H1 (cell line): Measurements from ENCODE around the gene TMEM131L. TPM values are rescaled to one million over a fixed set of nuclear protein-coding genes. Genes with fewer than 3 reads are reported as not detected.

Source experiments
- CTCF ChIA-PET: fragments of 300-600 bp; sonication (Branson Sonifier 250); formaldehyde crosslinking; loops from one replicate; lab custom pipeline; 2021; ENCODE audit not compliant: partially characterized antibody; lab: Charles Lee
- POLR2A ChIA-PET: fragments of 300-600 bp; sonication (Branson Sonifier 250); formaldehyde crosslinking; loops from one replicate; lab custom pipeline; 2021; ENCODE audit warnings: inconsistent platforms; ENCODE audit not compliant: partially characterized antibody; lab: Charles Lee
- DNase-seq, 2 experiments: peaks; one replicate each; pipeline versions ENCODE4 v3.0.0 to v3.0.0-alpha.2; 2010 to 2022; ENCODE audit warnings: low spot score in 2 of 2, low read depth in 1 of 2, mixed read lengths in 1 of 2
- FAIRE-seq: peaks from 2 replicates; lab custom pipeline; 2011; peaks lifted over from hg19 to GRCh38; lab: Jason Lieb, UNC
- H2AFZ ChIP-seq: 2 replicates; pipeline ENCODE4 v1.8.1; 2012; ENCODE audit warnings: low read length, inconsistent platforms
- H2AK5ac ChIP-seq: 2 replicates; pipeline ENCODE4 v1.6.1; 2013; ENCODE audit warnings: low read depth, low read length
- H2BK120ac ChIP-seq: replicated peaks from 2 replicates; pipeline ENCODE3; 2013; ENCODE audit warnings: low read depth, low read length, inconsistent platforms
- H2BK12ac ChIP-seq: 2 replicates; pipeline ENCODE4 v1.6.1; 2013; ENCODE audit warnings: low read depth, low read length
- H2BK15ac ChIP-seq: 2 replicates; pipeline ENCODE4 v1.6.1; 2013; ENCODE audit warnings: low read length
- H2BK20ac ChIP-seq: 2 replicates; pipeline ENCODE4 v1.6.1; 2013; ENCODE audit warnings: low read length
- H2BK5ac ChIP-seq: 2 replicates; pipeline ENCODE4 v1.6.1; 2013; ENCODE audit warnings: low read depth, low read length
- H3K14ac ChIP-seq: 2 replicates; pipeline ENCODE4 v1.6.1; 2013; ENCODE audit warnings: inconsistent platforms; ENCODE audit not compliant: insufficient read length
- H3K18ac ChIP-seq: 2 replicates; pipeline ENCODE4 v1.6.1; 2013; ENCODE audit warnings: low read length; ENCODE audit errors: extremely low read depth
- H3K23ac ChIP-seq: 2 replicates; pipeline ENCODE4 v1.6.1; 2013; ENCODE audit warnings: inconsistent platforms; ENCODE audit not compliant: insufficient read length
- H3K23me2 ChIP-seq: 2 replicates; pipeline ENCODE4 v1.6.1; 2013; ENCODE audit warnings: low read depth, low read length
- H3K27ac ChIP-seq: 2 replicates; pipeline ENCODE4 v1.6.1; 2011; ENCODE audit warnings: low read depth, low read length, inconsistent platforms
- H3K27me3 ChIP-seq, 4 experiments: replicated peaks in 1 of 4; 1 replicate in 1 of 4; 2 replicates in 3 of 4; pipeline versions ENCODE4 v1.6.1 to v1.8.1; 2011 to 2013; ENCODE audit warnings: low read length in 3 of 4, mild to moderate bottlenecking in 3 of 4, inconsistent platforms in 2 of 4, mixed read lengths in 2 of 4, moderate library complexity in 1 of 4; ENCODE audit not compliant: control insufficient read depth in 3 of 4, insufficient read depth in 3 of 4; ENCODE audit errors: extremely low read depth in 1 of 4
- H3K36me3 ChIP-seq, 4 experiments: 2 replicates each; pipeline versions ENCODE4 v1.6.1 to v1.8.1; 2011 to 2013; ENCODE audit warnings: mild to moderate bottlenecking in 4 of 4, low read length in 3 of 4, moderate library complexity in 2 of 4, control low read depth in 1 of 4, inconsistent platforms in 1 of 4; ENCODE audit not compliant: insufficient read depth in 4 of 4, control insufficient read depth in 2 of 4
- H3K4ac ChIP-seq: replicated peaks from 2 replicates; pipeline ENCODE3; 2013; ENCODE audit warnings: low read length, low read depth, mixed read lengths, inconsistent platforms; ENCODE audit not compliant: insufficient read length
- H3K4me1 ChIP-seq, 4 experiments: replicated peaks in 1 of 4; 1 replicate in 1 of 4; 2 replicates in 3 of 4; pipeline versions ENCODE4 v1.6.1 to v1.8.1; 2011 to 2013; ENCODE audit warnings: low read length in 3 of 4, inconsistent platforms in 2 of 4, mixed read lengths in 1 of 4; ENCODE audit not compliant: insufficient read depth in 4 of 4, control insufficient read depth in 3 of 4
- H3K4me2 ChIP-seq, 2 experiments: 2 replicates each; pipeline versions ENCODE4 v1.6.1 to v1.8.1; 2011 to 2013; ENCODE audit warnings: low read depth in 2 of 2, low read length in 2 of 2, control low read depth in 1 of 2, inconsistent platforms in 1 of 2, mild to moderate bottlenecking in 1 of 2; ENCODE audit not compliant: insufficient read depth in 1 of 2
- H3K4me3 ChIP-seq, 4 experiments: fragments of 200-600, 300-600 bp in 1 of 4; sonication (generic), shearing (Covaris generic), sonication (Bioruptor Twin) in 1 of 4; 2 replicates each; pipeline versions ENCODE4 v1.5.1 to v1.8.1; 2011 to 2016; ENCODE audit warnings: low read length in 4 of 4, low read depth in 3 of 4, control low read depth in 2 of 4, inconsistent platforms in 2 of 4, mild to moderate bottlenecking in 2 of 4, mixed read lengths in 1 of 4, moderate library complexity in 1 of 4; ENCODE audit not compliant: insufficient read depth in 2 of 4; ENCODE audit errors: extremely low read depth in 1 of 4
- H3K56ac ChIP-seq: replicated peaks from 2 replicates; pipeline ENCODE3; 2013; ENCODE audit warnings: low read depth, mild to moderate bottlenecking, mixed read lengths, low read length, inconsistent platforms; ENCODE audit not compliant: insufficient read length
- H3K79me1 ChIP-seq: 2 replicates; pipeline ENCODE4 v1.6.1; 2013; ENCODE audit warnings: low read depth, low read length, control low read depth
- H3K79me2 ChIP-seq, 2 experiments: 2 replicates each; pipeline versions ENCODE4 v1.6.1 to v1.8.1; 2012 to 2013; ENCODE audit warnings: low read length in 2 of 2, mild to moderate bottlenecking in 2 of 2, inconsistent platforms in 1 of 2; ENCODE audit not compliant: insufficient read depth in 2 of 2, control insufficient read depth in 1 of 2
- H3K9ac ChIP-seq, 4 experiments: replicated peaks in 1 of 4; 1 replicate in 1 of 4; 2 replicates in 3 of 4; pipeline versions ENCODE4 v1.6.1 to v1.8.1; 2011 to 2013; ENCODE audit warnings: low read depth in 3 of 4, low read length in 3 of 4, control low read depth in 2 of 4, mild to moderate bottlenecking in 2 of 4, moderate library complexity in 2 of 4, inconsistent platforms in 1 of 4; ENCODE audit errors: extremely low read depth in 1 of 4
- H3K9me3 ChIP-seq, 2 experiments: 2 replicates each; pipeline versions ENCODE4 v1.6.1 to v1.8.1; 2012 to 2013; ENCODE audit warnings: mild to moderate bottlenecking in 2 of 2, moderate library complexity in 2 of 2, control low read depth in 1 of 2, inconsistent platforms in 1 of 2, low read depth in 1 of 2, low read length in 1 of 2, mixed read lengths in 1 of 2; ENCODE audit not compliant: insufficient read depth in 2 of 2
- H4K20me1 ChIP-seq, 2 experiments: replicated peaks in 1 of 2; 2 replicates each; pipeline versions ENCODE3 to v1.8.1; 2011 to 2013; ENCODE audit warnings: inconsistent platforms in 2 of 2, low read length in 2 of 2, mild to moderate bottlenecking in 1 of 2; ENCODE audit not compliant: insufficient read depth in 2 of 2, control insufficient read depth in 1 of 2
- H4K5ac ChIP-seq: 2 replicates; pipeline ENCODE4 v1.6.1; 2013; ENCODE audit warnings: low read length, low read depth, mixed read lengths, inconsistent platforms; ENCODE audit not compliant: insufficient read length
- H4K8ac ChIP-seq: 2 replicates; pipeline ENCODE4 v1.8.0; 2013; ENCODE audit warnings: mild to moderate bottlenecking, moderate library complexity, low read length, inconsistent platforms; ENCODE audit not compliant: insufficient read depth; ENCODE audit errors: extremely low read depth
- H4K91ac ChIP-seq: replicated peaks from 2 replicates; pipeline ENCODE3; 2013; ENCODE audit warnings: low read length, mixed read lengths, inconsistent platforms; ENCODE audit not compliant: insufficient read length
- BACH1 ChIP-seq: IDR thresholded peaks from 2 replicates; pipeline ENCODE4 v1.6.1; 2012; ENCODE audit warnings: low read length, improper control_type of control experiment
- CTCF ChIP-seq, 3 experiments: IDR thresholded peaks; 1 replicate in 2 of 3; 2 replicates in 1 of 3; pipeline versions ENCODE4 v1.5.1 to v1.6.1; 2011; ENCODE audit warnings: low read length in 3 of 3, mild to moderate bottlenecking in 3 of 3, inconsistent platforms in 2 of 3, low read depth in 1 of 3, moderate library complexity in 1 of 3; ENCODE audit not compliant: insufficient read depth in 1 of 3; ENCODE audit errors: control extremely low read depth in 1 of 3
- HDAC2 ChIP-seq, 2 experiments: fragments of 300-600 bp in 1 of 2; sonication (generic) in 1 of 2; IDR thresholded peaks; 2 replicates each; pipeline ENCODE4 v1.6.1; 2011 to 2012; ENCODE audit warnings: low read depth in 2 of 2, low read length in 2 of 2, mild to moderate bottlenecking in 2 of 2, moderate library complexity in 2 of 2, borderline replicate concordance in 1 of 2, inconsistent platforms in 1 of 2
- JUN ChIP-seq: IDR thresholded peaks from 2 replicates; pipeline ENCODE4 v1.6.1; 2011; ENCODE audit warnings: low read depth, mild to moderate bottlenecking, improper control_type of control experiment, low read length
- KDM4A ChIP-seq: IDR thresholded peaks from one replicate; pipeline ENCODE4 v1.7.1; 2012; ENCODE audit warnings: low read depth, mild to moderate bottlenecking, moderate library complexity, low read length, inconsistent platforms; ENCODE audit not compliant: severe bottlenecking
- NANOG ChIP-seq: IDR thresholded peaks from 2 replicates; pipeline ENCODE4 v1.6.1; 2011; ENCODE audit warnings: low read length, low read depth, mild to moderate bottlenecking, inconsistent platforms; ENCODE audit not compliant: insufficient read depth, poor library complexity, severe bottlenecking
- TCF12 ChIP-seq: IDR thresholded peaks from 2 replicates; pipeline ENCODE4 v1.6.1; 2011; ENCODE audit warnings: low read depth, mild to moderate bottlenecking, low read length
- USF2 ChIP-seq: IDR thresholded peaks from 2 replicates; pipeline ENCODE4 v1.6.1; 2011; ENCODE audit warnings: low read length, improper control_type of control experiment
- YY1 ChIP-seq: IDR thresholded peaks from 2 replicates; pipeline ENCODE4 v1.6.1; 2011; ENCODE audit warnings: low read depth, mild to moderate bottlenecking, low read length
- ZNF274 ChIP-seq: IDR thresholded peaks from 2 replicates; pipeline ENCODE4 v1.7.0; 2012; ENCODE audit warnings: low read length, borderline replicate concordance; ENCODE audit errors: extremely low read depth
- WGBS, 2 experiments: shearing (Covaris generic) in 1 of 2; methylation state at CpG; one replicate each; pipeline versions ENCODE4 v1.1.6 to v1.1.7; 2013 to 2015; ENCODE audit warnings: low lambda C conversion rate in 2 of 2, mixed read lengths in 2 of 2, inconsistent platforms in 1 of 2, low coverage in 1 of 2, missing lambda C conversion rate in 1 of 2; ENCODE audit not compliant: insufficient replicate concordance in 2 of 2, insufficient coverage in 1 of 2, insufficient read length in 1 of 2; ENCODE audit errors: extremely low coverage in 1 of 2, missing lambda C conversion rate in 1 of 2; 5-methylcytosine and 5-hydroxymethylcytosine counted together
- polyA plus RNA-seq, 7 experiments: library from polyadenylated mRNA; depleted of rRNA in 3 of 7; stranded (reverse) in 5 of 7; unstranded in 2 of 7; fragments of >200 nt in 5 of 7; fragments of 200-250 nt in 2 of 7; gene quantifications; 1 replicate in 5 of 7; 2 replicates in 1 of 7; 4 replicates in 1 of 7; pipeline versions ENCODE4 v1.2.1 to v1.2.3, GENCODE V29; 2011 to 2013; ENCODE audit warnings: missing spikeins in 2 of 7, mixed read lengths in 2 of 7
- total RNA-seq: library from RNA; stranded (reverse); fragmentation: NEBNext Ultra II Directional; extraction: Animal tissue kit (Norgen Biotek cat#: 25700); gene quantifications from 2 replicates; pipeline ENCODE4 v1.2.1, GENCODE V29; 2021

TMEM131L gene
- total and polyA plus RNA-seq, 2 of the 8 experiments (the other 6 are each of a cell fraction or from before 2014, with no cell fraction given) = 14.3 to 26.1 TPM

- ChIA-PET CTCF (interaction anchor here (1.4 kb wide), 1 partner anchor 11 kb away, joined by 3 read pairs; no protein-coding TSS in a partner anchor), POLR2A (no interaction called here)
- H3K56ac ChIP-seq = no peak overlapping the region
- no peak overlapping the region for H2BK12ac ChIP-seq
- no peaks in the 10 kb centered on the region for H3K79me1 ChIP-seq
- FAIRE-seq = no peak
- no peak overlapping the region for H3K4me2 ChIP-seq
- no peak overlapping the region for H3K18ac ChIP-seq
- no peak overlapping the region for H3K9ac ChIP-seq
- H3K4me1 ChIP-seq = peaks cover 0 to 7% (median 0%) of the 10 kb centered on the region in 4 experiments; a peak in 3 of 7 replicates
- H2BK15ac ChIP-seq = no peak overlapping the region
- no peaks in the 10 kb centered on the region for H3K9me3 ChIP-seq
- H2AK5ac ChIP-seq = no peak overlapping the region
- no peaks in the 10 kb centered on the region for H3K27me3 ChIP-seq
- no peak overlapping the region for H3K4ac ChIP-seq
- no peak overlapping the region for H2BK120ac ChIP-seq
- no peaks in the 10 kb centered on the region for H3K79me2 ChIP-seq
- H3K4me3 ChIP-seq = no peak overlapping the region
- H3K23ac ChIP-seq = no peak overlapping the region
- no peak overlapping the region for H3K14ac ChIP-seq
- no peak overlapping the region for H4K8ac ChIP-seq
- H4K20me1 ChIP-seq = no peaks in the 10 kb centered on the region
- no peak overlapping the region for H2BK20ac ChIP-seq
- H2BK5ac ChIP-seq = no peak overlapping the region
- no peak for DNase-seq
- H3K23me2 ChIP-seq = no peaks in the 10 kb centered on the region
- no peak overlapping the region for H2AFZ ChIP-seq
- WGBS, 2 experiments = 91% methylated on average over 3 of the region's 3 CpGs; no CpG with 5 or more reads in 1 of the 2 experiments
- H4K91ac ChIP-seq = no peak overlapping the region
- no peak overlapping the region for H3K27ac ChIP-seq
- peaks cover 7 to 33% (median 9%) of the 10 kb centered on the region in 4 experiments; a peak in 6 of 8 replicates for H3K36me3 ChIP-seq
- no peak overlapping the region for H4K5ac ChIP-seq
- TF ChIP-seq BACH1 (no peak), HDAC2 (IDR thresholded peaks at IDR 0.05; ENCODE audit: borderline replicate concordance in 1 of 2, low read depth in 2 of 2, low read length in 2 of 2) (no peak), ZNF274 (no peak), NANOG (no peak), KDM4A (no peak), USF2 (no peak), YY1 (no peak), CTCF (IDR thresholded peaks at IDR 0.05; ENCODE audit: control extremely low read depth in 1 of 3, insufficient read depth in 1 of 3, low read depth in 1 of 3, low read length in 3 of 3) (no peak), TCF12 (no peak), JUN (no peak)
These were observed 171.0 kb downstream of the TMEM131L start for GRCh38 chr4:153637201-153637600.
